ENCODE measurements around the gene SHLD2. TPM values are rescaled to one million over a fixed set of nuclear protein-coding genes. Genes with fewer than 3 reads are reported as not detected.
"Not testable (repeated sequence)": the region's sequence is repeated elsewhere in the genome, so short reads cannot be mapped to it uniquely, and the experiment has no call there.

The SHLD2 gene
- total RNA-seq, 1 experiment from 2014 or later = 28.9 TPM

DNA sequence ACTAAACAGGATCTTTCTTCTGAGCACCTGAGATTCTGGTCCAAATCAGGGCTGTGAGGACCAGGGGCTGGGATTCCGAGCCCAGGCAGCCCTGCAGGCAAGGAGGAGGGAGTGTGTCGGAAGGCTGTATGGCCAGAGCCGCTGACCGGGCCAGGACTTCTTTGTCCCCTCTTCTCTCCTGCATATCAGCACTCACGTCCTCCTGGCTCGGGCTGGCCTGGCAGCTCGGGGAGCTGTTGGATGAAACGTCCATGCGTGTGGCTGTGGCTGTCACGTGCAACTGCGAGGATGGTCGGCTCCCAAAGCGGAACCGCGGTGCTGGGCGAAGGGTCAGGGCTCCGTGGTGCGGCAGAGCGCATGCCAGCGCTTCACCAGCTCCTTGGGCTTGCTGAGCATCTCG is 118.8 kb downstream of the SHLD2 start:
- intact Hi-C loops (cut with micrococcal nuclease); H3K4me2 ChIP-seq (ENCODE audit: low read length); H3K9me3 ChIP-seq (ENCODE audit: control insufficient read depth in 1 of 2, insufficient read depth in 1 of 2, low read depth in 1 of 2, low read length in 2 of 2); DNase-seq (ENCODE audit: low read depth, low spot score); POLR2A ChIA-PET; ATAC-seq; H3K27ac ChIP-seq (ENCODE audit: low read depth, low read length); H4K20me1 ChIP-seq (ENCODE audit: insufficient read depth); H3K36me3 ChIP-seq (ENCODE audit: control insufficient read depth in 1 of 2, insufficient read depth in 2 of 2, low read length in 2 of 2); H3K79me2 ChIP-seq (ENCODE audit: insufficient read depth, low read length); H3K4me3 ChIP-seq (replicated peaks in 1 of 2; ENCODE audit: low read depth in 1 of 2, low read length in 2 of 2); BruUV-seq (replicated peaks); H3K27me3 ChIP-seq (ENCODE audit: insufficient read depth, low read length); CTCF ChIA-PET; H2AFZ ChIP-seq (ENCODE audit: low read depth, low read length, poor library complexity, severe bottlenecking); H3K9ac ChIP-seq (ENCODE audit: low read length); H3K9me2 ChIP-seq (ENCODE audit: insufficient read depth): not testable (repeated sequence)
- RAD21 ChIA-PET (ENCODE audit: low non-redundant PET in 1 of 2, low total read pairs in 2 of 2, uncharacterized antibody in 2 of 2, unreplicated experiment in 2 of 2) = interaction anchor here in 1 of 2 experiments (0.6 kb wide), 1 partner anchor 449 kb away, joined by 3 read pairs; no protein-coding TSS in a partner anchor
- peaks cover 10 to 27% of the 10 kb centered on the region in 2 experiments for H3K4me1 ChIP-seq (ENCODE audit: control insufficient read depth in 1 of 2, insufficient read depth in 2 of 2, low read length in 2 of 2)

DNA sequence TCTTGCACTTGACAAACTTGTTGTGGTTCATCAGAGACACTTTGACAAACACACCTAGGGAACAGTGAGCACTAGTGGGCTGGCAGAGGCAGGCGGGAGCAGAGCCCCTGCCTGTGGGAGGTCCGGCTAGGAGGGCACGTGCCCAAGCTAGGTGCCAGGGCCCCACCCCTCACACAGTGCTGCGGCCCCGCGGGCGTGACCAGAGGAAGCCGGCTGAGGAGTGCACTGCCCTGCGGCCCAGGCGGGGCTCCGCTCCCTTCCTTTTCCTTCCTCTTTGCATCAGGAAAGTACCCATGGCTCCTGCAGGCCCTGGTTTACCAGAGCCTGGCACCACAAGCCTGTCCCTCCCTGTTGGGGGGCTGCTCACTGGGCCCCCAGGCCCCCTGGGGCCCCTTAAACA is 121.1 kb downstream of the SHLD2 start:
- H3K79me2 ChIP-seq (ENCODE audit: insufficient read depth, low read length); DNase-seq (ENCODE audit: low read depth, low spot score); H3K27ac ChIP-seq (ENCODE audit: low read depth, low read length); H3K4me2 ChIP-seq (ENCODE audit: low read length); POLR2A ChIA-PET; intact Hi-C loops (cut with micrococcal nuclease); H3K9me2 ChIP-seq (ENCODE audit: insufficient read depth); BruUV-seq (replicated peaks); H3K27me3 ChIP-seq (ENCODE audit: insufficient read depth, low read length); H3K4me3 ChIP-seq (replicated peaks in 1 of 2; ENCODE audit: low read depth in 1 of 2, low read length in 2 of 2); RAD21 ChIA-PET (ENCODE audit: low non-redundant PET in 1 of 2, low total read pairs in 2 of 2, uncharacterized antibody in 2 of 2, unreplicated experiment in 2 of 2); H2AFZ ChIP-seq (ENCODE audit: low read depth, low read length, poor library complexity, severe bottlenecking); H4K20me1 ChIP-seq (ENCODE audit: insufficient read depth); CTCF ChIA-PET; H3K9me3 ChIP-seq (ENCODE audit: control insufficient read depth in 1 of 2, insufficient read depth in 1 of 2, low read depth in 1 of 2, low read length in 2 of 2); ATAC-seq; H3K9ac ChIP-seq (ENCODE audit: low read length); H3K36me3 ChIP-seq (ENCODE audit: control insufficient read depth in 1 of 2, insufficient read depth in 2 of 2, low read length in 2 of 2): not testable (repeated sequence)
- peaks cover 5 to 16% of the 10 kb centered on the region in 2 experiments for H3K4me1 ChIP-seq (ENCODE audit: control insufficient read depth in 1 of 2, insufficient read depth in 2 of 2, low read length in 2 of 2)

- H3K4me1 ChIP-seq (ENCODE audit: control insufficient read depth in 1 of 2, insufficient read depth in 2 of 2, low read length in 2 of 2) = not testable (repeated sequence)
Observed at GRCh38 chr10:87219370-87219769, 124.4 kb downstream of the SHLD2 start.

DNA sequence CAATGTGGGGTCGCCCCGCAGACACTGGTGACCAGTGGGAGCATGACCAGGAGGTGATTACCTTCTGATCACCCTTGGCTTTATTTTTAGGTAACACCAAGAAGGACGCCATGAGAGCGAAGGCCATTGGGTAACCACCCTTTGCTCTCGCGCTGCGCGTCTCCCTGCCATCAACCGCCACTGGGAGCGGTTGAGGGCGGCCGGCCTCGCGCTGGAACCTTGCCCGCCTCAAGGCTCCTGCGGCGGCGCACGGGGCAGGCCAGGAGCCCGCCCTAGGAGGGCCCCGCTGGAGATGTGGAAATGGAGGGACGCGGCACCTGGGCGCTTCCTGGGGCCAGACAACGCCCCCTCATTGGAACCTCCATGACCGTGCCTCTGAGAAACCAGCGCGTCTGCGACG is 127.8 kb downstream of the SHLD2 start:
- RAD21 ChIA-PET (ENCODE audit: low non-redundant PET in 1 of 2, low total read pairs in 2 of 2, uncharacterized antibody in 2 of 2, unreplicated experiment in 2 of 2); DNase-seq (ENCODE audit: low read depth, low spot score); BruUV-seq (replicated peaks); H3K4me1 ChIP-seq (ENCODE audit: control insufficient read depth in 1 of 2, insufficient read depth in 2 of 2, low read length in 2 of 2); H3K9me2 ChIP-seq (ENCODE audit: insufficient read depth); H3K79me2 ChIP-seq (ENCODE audit: insufficient read depth, low read length); H3K27me3 ChIP-seq (ENCODE audit: insufficient read depth, low read length); H4K20me1 ChIP-seq (ENCODE audit: insufficient read depth); H3K4me2 ChIP-seq (ENCODE audit: low read length); H3K27ac ChIP-seq (ENCODE audit: low read depth, low read length); POLR2A ChIA-PET; intact Hi-C loops (cut with micrococcal nuclease); ATAC-seq; H2AFZ ChIP-seq (ENCODE audit: low read depth, low read length, poor library complexity, severe bottlenecking); H3K9me3 ChIP-seq (ENCODE audit: control insufficient read depth in 1 of 2, insufficient read depth in 1 of 2, low read depth in 1 of 2, low read length in 2 of 2); H3K9ac ChIP-seq (ENCODE audit: low read length); H3K36me3 ChIP-seq (ENCODE audit: control insufficient read depth in 1 of 2, insufficient read depth in 2 of 2, low read length in 2 of 2); CTCF ChIA-PET; H3K4me3 ChIP-seq (replicated peaks in 1 of 2; ENCODE audit: low read depth in 1 of 2, low read length in 2 of 2): not testable (repeated sequence)

More at GRCh38 chr10:87219370-87219769, 124.4 kb downstream of the SHLD2 start:
- POLR2A ChIA-PET; H3K9me2 ChIP-seq (ENCODE audit: insufficient read depth); H4K20me1 ChIP-seq (ENCODE audit: insufficient read depth); BruUV-seq (replicated peaks); H3K4me3 ChIP-seq (replicated peaks in 1 of 2; ENCODE audit: low read depth in 1 of 2, low read length in 2 of 2); H3K27me3 ChIP-seq (ENCODE audit: insufficient read depth, low read length); H3K4me2 ChIP-seq (ENCODE audit: low read length); H3K27ac ChIP-seq (ENCODE audit: low read depth, low read length); H3K9ac ChIP-seq (ENCODE audit: low read length); RAD21 ChIA-PET (ENCODE audit: low non-redundant PET in 1 of 2, low total read pairs in 2 of 2, uncharacterized antibody in 2 of 2, unreplicated experiment in 2 of 2); H3K79me2 ChIP-seq (ENCODE audit: insufficient read depth, low read length); H3K36me3 ChIP-seq (ENCODE audit: control insufficient read depth in 1 of 2, insufficient read depth in 2 of 2, low read length in 2 of 2); CTCF ChIA-PET; intact Hi-C loops (cut with micrococcal nuclease); ATAC-seq; H2AFZ ChIP-seq (ENCODE audit: low read depth, low read length, poor library complexity, severe bottlenecking); H3K9me3 ChIP-seq (ENCODE audit: control insufficient read depth in 1 of 2, insufficient read depth in 1 of 2, low read depth in 1 of 2, low read length in 2 of 2); DNase-seq (ENCODE audit: low read depth, low spot score): not testable (repeated sequence)

DNA sequence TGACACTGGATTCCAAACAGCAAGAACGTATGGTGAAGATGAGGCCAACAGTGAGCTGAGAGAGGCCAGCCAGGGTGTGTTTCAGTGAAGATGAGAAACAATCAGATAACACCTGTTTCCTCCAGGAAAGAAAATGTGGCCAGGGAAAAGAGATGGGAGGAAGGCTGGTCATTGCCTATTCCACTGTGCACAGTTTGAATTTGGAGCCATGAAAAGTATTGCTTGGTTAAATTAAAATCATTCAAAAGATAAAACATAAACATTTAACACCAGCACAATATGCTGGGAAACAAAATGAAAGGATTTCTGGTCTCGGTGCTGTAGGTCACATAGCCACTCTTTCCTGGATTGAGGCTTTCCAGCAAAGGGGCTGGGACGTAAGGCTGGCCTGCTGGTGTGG is 130.1 kb downstream of the SHLD2 start, which contains the start of gene NUTM2A:
NUTM2A (plus strand) TSS at position 301 of the 400 bp plus-strand sequence. CDS start 383 bp downstream, outside the sequence.
- H3K4me1 ChIP-seq (ENCODE audit: control insufficient read depth in 1 of 2, insufficient read depth in 2 of 2, low read length in 2 of 2); H3K9me3 ChIP-seq (ENCODE audit: control insufficient read depth in 1 of 2, insufficient read depth in 1 of 2, low read depth in 1 of 2, low read length in 2 of 2); H3K9me2 ChIP-seq (ENCODE audit: insufficient read depth); H2AFZ ChIP-seq (ENCODE audit: low read depth, low read length, poor library complexity, severe bottlenecking); POLR2A ChIA-PET; H4K20me1 ChIP-seq (ENCODE audit: insufficient read depth); H3K27me3 ChIP-seq (ENCODE audit: insufficient read depth, low read length); RAD21 ChIA-PET (ENCODE audit: low non-redundant PET in 1 of 2, low total read pairs in 2 of 2, uncharacterized antibody in 2 of 2, unreplicated experiment in 2 of 2); H3K4me2 ChIP-seq (ENCODE audit: low read length); intact Hi-C loops (cut with micrococcal nuclease); H3K36me3 ChIP-seq (ENCODE audit: control insufficient read depth in 1 of 2, insufficient read depth in 2 of 2, low read length in 2 of 2); H3K79me2 ChIP-seq (ENCODE audit: insufficient read depth, low read length); CTCF ChIA-PET; H3K4me3 ChIP-seq (replicated peaks in 1 of 2; ENCODE audit: low read depth in 1 of 2, low read length in 2 of 2); DNase-seq (ENCODE audit: low read depth, low spot score); BruUV-seq (replicated peaks); H3K9ac ChIP-seq (ENCODE audit: low read length); ATAC-seq; H3K27ac ChIP-seq (ENCODE audit: low read depth, low read length): not testable (repeated sequence)

All from HCT116 (cell line).